DMS 273 treated with DMSO at 0.1 percent for 48 hours (cell line): ENCODE results near the gene PDHB.
"Not testable (repeated sequence)": the region's sequence is repeated elsewhere in the genome, so short reads cannot be mapped to it uniquely, and the experiment has no call there.

Experiments used
- DNase-seq: peaks from one replicate; lab custom pipeline; 2025; lab: John Stamatoyannopoulos, UW

The PDHB gene

DNA sequence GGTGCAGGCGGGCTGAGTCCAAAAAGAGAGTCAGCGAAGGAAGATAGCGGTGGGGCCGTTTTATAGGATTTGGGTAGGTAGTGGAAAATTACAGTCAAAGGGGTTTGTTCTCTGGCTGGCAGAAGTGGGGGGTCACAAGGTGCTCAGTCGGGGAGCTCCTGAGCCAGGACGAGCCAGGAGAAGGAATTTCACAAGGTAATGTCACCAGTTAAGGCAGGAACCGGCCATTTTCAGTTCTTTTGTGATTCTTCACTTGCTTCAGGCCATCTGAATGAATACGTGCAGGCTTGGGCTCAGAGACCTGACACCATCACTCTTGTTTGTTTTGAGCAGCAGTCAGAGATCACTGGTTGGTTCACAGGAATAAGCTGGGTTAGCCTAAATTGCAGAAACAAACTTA, 3.6 kb upstream of the PDHB start:
- not testable (repeated sequence) for DNase-seq

DNA sequence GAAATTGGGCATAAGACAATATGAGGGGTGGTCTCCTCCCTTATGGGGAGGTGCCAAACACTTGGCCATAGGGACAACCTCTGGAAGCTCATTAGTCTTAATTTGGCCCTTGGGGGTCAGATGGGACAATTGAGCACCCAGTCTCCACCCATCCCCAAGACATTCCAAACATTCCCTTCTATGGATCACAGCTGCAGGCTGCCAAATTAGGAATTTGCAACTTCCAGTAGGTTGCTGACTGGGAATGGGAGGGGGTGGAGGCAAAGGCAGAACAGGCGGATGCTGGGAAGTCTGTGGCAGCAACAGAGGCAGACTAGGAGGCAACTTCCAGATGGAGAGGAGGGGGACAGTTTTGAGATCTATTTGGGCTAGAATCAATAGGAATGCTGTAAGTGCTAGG, 1.4 kb upstream of the PDHB start:
- DNase-seq: no peak

DNA sequence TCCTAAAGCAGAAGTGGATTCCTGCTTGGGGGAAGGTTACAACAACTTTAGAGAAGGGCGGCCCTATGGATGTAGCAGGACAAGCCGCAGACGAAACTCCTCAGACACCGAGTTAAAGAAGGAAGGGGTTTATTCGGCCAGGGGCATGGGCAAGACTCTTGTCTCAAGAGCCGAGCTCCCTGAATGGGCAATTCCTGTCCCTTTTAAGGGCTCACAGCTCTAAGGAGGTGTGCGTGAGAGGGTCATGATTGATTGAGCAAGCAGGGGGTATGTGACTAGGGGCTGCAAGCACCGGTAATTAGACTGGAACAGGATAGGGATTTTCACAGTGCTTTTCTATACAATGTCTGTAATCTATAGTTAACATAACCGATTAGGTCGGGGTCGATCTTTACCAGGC, 879 bp upstream of the PDHB start:
- no peak for DNase-seq

DNA sequence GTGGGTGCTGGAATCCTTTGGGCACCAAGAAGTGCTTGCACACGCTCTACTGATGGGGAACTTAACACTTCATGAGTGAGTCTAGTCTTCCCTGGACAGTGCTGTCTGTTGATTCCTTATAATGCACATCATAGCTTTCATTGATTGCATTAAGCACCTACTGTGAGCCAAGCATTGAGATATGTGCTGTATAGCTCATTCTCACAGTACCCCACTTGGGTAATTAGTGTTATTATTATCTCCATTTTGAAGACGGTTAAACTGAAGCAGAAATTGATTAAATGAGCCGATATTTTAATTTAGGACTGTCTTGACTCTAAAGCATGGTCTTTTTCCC, 504 bp upstream of the PDHB start:
- no peak for DNase-seq

DNA sequence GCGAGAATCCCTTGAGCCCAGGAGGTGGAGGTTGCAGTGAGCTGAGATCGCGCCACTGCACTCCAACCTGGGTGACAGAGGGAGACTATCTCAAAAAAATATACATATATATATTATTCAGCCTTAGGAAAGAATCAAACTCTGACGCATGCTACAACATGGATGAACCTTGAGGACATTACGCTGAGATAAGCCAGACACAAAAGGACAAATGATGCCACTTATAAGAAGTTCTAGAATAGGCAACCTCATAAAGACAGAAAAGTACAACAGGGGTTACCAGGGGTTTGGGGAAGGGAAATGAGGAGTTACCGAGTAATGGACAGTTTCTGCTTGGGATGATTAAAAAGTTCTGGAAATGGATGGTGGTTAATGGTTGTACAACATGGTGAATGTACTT, 727 bp downstream of the PDHB start:
- no peak for DNase-seq

DNA sequence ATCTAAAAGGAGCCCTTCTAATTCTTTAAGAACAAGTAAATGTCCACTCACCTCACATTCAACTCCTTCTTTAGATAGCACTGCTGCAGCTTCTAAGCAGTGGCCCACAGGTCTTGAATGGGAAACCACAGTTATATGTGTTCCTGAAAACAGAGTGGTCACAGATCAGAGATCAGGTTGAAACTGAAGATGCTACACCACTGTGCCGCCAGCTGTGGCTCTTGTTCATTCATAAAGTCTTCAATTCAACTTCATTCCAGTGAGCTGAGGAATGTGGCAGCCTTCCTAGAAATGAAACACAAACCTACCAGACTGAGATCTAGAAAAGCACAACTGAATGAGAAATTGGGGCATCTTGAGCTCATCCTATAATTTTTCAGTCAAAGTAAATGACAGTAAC, 4.0 kb downstream of the PDHB start:
- DNase-seq: no peak

DNA sequence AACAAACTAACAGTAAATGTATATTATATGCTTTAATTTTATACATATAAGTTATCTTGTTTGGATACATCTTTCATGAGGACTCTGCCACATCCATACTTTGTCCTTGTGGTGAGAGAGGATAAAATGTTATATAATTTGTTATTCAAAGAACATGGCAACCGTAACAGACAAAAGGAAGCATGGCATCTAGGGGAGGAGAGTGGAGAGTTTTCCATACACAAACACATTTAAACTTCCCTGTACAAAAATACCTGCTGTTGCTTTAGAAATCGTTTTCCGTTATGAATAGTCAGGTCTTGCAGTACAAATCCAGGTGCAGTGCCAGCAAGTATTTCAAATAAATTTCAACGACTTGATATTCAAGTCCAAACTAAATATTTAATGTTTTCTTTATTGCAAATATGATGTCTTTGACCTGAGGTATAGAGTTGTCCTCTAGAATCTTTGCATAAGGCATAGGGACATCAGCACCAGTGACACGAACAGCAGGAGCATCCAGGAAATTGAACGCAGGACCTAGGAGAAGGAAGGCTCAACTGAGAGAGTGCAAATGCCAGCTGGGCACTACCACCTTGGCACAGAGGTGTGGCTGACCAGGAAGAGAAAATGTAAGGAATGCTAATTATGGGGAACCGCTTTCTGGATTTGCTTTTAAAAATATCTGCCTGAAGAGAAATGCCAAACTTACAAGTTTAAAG, 5.8 kb downstream of the PDHB start:
- no peak for DNase-seq

DNA sequence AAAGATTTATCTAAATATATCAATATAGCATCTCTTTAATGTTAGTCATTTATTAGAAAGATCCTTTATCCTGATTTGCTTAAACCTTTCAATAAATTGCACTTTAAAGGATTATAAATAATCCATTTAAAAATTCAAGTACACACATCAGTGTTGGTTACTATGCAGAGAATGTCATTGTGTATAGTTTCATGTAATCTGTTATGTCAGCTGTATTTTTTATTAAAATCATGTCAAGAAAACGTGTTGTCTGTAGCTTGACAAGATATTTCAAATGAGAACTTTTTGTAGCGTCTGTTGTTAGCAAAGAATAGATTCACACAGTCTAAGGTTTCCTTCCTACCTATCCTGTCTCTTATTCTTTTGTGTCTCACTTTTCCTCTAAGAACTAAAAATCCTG, 7.8 kb downstream of the PDHB start:
- DNase-seq: no peak

DNA sequence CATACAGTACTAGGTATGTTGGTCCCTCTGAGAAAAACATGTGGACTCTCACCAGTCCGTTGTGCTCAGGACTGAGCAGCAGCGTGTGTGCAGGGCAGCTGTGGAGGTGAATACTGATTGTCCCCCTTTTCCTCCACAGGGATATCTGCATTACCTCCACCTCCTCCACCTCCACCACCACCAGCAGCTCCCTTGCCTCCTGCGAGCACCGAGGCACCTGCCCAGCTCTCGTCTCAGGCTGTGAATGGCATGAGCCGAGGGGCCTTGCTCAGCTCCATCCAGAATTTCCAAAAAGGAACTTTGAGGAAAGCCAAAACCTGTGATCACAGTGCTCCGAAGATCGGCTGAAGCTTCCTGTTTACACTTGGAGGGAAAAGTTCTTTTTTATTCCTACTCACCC, 9.0 kb downstream of the PDHB start:
- DNase-seq: no peak

DNA sequence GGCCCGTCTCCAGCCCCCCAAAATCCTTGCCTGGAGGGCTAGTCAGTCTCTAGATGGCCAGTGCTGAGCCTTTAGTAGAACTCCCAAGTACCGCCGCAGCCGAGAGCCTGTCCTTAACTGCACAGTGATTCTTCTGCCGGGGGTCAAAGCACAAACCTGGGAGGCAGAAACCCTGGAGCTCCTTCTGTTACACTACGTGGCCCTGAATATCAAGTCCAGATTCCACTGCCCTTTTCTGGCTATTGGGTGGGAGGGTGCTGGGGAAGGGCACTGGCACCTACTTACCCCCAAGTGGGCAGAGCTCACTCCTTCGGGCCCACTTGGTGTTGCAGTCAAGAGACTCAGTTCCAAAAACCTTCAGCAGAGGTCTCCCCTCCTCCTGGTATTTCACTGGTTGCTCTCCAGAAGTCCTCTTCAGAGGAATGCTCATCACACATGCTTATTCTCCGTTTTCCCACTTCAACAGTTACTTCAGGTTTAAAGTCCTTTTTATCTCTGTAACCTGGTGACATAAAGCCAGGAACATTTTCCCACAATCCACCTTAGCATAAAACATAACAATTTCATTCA, 10.8 kb downstream of the PDHB start:
- DNase-seq: no peak

DNA sequence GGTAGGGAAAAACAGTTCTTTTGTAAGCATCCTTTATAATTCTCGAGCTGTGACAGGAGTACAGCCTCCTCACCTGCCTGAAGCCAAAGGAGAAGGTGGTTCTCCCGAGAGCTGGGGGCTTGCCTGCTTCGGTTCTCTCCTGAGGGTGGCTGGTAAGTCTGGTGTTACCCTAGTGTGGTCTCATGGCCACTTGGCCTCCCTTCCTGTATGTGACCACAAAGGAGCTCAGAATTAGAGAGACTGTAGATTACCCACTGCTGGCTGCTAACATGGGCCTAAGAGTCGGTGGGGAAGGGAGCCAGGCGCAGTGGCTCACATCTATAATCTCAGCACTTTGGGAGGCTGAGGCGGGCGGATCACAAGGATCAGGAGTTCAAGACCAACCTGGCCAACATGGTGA, 12.6 kb downstream of the PDHB start:
- DNase-seq: no peak

DNA sequence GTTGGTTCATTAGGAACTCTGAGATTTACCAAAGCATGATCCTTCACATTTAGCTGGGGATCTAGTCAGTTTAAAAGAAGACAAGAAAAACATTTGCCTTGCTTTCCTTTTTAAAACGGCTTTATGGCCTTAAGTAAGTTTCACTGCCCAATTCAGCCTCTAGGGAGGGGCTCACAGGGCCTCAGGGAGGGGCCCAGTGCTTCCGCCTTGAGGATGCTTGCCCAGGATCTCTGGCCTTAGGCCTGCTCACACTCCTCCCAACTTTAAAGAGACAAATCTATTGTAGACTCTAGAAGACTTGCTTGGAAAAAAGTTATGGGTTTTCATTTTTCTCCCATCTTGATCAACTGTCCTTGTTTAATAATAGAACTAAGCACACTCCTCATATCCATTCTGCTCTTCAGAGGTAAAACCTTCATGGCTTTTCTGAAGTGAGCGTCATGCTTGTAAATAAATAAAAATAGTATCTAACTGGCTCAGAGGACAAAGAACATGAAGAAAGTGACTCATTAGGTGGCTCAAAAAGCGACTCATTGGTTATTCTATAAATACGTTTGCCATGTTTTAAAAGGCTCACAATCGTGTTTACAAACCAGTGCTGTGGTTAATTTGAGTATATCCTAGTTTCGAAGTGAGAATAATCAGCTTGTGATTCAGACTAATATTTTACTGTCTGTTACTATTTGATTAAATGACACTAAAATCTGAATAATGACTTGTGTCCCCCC, 13.7 kb downstream of the PDHB start:
- no peak for DNase-seq

DNA sequence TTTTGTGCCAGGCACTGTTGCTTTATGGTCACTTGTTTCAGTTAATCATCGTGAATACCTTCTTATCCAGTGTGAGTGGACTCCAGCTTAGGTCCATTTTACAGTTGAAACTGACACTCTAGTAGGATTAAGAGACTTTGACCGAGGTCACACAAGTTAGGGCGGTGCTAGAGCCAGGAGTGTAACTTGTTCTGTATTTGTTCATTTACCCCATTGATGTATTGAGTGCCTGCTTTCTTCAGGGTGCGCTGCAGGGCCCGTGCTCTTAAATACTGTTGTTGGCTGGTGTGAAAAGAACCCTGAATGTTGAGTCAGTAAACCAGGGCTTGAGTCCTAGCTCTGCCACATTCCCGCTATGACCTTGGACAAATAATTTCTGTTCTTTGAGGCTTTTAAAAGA, 15.4 kb downstream of the PDHB start:
- DNase-seq: no peak

DNA sequence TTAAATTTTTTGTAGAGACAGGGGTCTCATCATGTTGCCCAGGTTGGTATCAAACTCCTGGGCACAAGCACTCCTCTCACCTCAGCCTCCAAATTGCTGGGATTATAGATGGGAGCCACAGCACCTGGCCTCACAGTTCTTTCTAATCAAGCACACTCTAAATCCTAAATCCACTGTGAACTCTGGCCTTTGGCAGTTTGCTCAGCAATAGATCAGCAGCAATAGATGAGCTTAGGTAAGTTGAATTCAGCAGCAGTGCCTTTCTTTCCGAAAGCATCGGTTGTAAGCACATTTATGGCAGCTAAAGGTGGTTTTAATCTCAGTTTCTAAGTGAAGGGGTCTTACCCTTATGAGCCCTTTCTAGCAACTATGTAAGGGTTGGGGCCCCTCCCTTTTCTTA, 16.6 kb downstream of the PDHB start:
- DNase-seq: no peak

DNA sequence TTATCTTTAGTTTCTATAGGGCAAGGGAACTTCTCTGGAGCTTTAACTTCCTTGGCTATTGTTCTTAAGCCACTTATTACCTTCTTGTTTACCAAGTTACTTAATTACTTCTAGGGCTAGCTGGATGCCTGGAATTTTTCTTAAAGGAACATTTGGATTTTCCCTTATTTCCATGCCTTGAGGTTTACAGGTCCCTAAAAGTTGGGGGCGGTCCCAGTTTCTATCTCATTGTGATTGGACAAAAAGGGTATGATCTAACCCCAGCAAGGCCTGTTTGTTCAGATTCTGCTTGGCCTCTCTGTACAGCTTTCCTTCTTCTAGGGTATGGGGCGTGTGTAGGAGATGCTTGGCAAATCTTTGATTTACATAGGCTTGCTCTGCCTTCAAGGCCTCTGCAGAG, 17.4 kb downstream of the PDHB start:
- DNase-seq: no peak

DNA sequence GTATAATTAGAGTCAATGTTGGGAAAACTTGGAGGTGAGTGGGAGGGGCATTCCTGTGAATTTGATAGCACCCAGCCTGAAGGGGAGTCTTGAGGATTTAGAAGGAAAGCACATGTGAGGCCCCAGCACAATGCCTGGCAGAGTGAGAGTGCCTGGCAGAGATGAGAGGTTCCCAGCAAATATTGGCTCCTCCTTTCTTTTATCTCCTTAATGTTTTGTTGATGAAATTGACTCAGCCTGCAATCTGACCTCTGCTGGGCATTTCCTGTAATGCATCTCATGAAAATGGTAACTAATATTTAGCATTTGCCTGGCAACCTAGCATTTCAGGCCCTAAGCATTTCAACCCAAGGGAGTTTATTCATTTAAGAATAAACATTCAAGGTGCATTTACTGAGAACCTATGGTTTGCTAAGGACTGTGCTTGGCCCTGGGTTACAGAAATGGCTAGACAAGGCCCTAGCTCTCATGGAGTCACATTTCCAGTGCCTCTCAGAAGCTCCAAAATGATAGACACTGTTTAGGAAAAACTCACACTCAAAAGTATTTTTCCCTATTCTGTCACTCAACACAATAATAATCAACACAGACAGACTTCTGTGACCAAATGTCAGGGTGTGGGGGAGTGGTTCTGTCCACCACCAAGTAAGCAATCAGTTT, 19.0 kb downstream of the PDHB start:
- DNase-seq: peak; percentile 7

DNA sequence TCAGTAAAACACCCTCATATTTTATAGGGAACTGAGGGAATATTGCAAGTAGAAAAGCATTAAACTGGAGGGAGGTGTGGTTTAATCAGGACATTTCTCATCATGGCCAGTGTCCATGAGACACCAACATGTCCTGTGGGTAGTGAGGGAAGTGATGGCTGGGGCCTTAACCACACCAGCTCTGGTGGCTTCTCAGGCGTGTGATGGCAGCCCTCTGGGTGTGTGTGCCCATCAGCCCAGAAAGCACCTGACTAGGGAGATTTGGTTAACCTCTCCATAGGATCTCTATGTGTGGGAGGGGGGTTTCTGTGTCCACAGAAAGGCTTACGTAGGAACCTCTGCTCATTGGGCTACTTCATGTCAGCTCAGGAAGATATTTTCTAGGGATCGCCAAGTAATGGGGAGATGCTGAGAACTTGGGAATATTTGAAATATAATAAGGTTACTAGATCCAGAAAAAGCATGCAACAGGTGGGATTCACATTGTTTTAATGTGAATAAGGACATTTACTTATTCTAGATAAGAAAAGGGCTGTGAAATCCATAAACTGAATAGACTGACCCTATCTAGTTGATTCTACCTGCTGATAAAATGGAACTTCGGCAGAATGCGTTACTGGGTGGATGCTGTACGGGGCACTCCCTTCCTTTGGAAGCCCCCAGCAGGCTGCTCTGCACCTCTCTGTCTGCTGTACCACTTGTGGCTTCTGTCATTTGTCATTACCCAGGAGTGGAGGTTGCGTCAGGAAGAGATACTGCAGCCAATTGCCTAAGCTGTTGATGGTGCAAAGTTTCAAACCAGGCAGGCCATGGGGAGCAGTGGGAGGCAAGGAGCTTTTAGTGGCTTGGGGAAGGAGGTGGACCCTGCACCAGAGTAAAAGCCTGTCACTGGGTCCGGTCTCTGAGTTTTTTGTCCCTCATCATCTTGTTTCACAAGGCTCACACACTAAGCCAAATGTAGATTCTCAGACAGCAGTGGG, 21.5 kb downstream of the PDHB start:
- no peak for DNase-seq

DNA sequence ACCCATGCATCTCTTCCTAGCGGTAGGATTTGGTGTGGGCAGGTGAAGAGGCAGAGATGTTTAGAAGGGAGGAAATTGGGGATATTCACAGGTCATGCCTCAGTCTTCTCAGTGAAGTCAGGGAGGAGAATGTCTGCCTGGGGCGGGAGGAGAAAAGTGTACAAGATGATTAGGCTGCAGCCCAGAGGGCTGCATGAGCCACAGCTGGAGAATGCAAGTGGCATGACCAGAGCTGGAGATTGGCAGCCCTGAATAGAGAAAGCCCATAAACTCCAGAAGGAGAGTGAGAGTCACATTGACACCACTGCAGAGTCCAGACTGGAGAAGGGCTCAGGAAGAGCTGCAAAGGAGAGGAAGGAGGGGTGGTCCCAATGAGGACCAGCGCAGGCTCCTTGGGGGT, 22.6 kb downstream of the PDHB start:
- no peak for DNase-seq

DNA sequence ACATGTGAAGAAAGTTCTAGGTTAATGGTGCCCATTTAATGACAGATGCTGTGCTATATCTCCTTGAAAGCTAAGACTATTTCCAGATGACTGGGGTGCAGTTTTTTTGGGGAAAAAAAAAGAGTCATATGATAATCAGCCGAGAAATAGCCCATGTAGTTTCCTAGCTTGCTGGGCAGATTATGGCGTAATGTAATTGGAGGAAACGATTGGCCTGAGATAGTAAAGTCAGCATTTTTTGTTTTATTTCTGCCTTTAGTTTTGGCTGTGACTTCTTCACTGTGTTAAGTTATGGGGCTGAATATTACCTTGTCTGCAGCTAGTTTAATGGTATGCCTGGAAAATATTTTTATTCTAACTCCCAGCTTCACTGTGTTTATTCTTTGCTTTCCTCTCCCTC, 24.0 kb downstream of the PDHB start:
- DNase-seq: no peak

DNA sequence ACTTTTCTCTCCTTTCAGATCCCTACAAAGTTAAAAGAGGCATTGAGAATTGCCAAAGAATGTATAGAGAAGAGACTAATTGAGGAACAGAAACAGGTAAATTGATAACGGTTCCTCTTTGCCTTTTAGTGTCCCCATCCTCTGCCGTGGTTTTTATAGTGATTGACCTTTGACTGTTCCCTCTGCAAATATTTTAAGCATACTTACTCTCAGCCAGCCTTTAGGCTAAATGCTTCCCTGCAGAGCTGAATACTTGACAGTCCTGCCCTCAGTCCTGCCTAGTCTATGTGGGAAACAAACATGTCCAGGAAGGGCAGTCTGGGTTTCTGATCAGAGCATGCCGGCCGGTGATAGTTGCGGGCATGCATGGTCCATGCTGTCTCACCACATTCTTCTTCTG, 24.7 kb downstream of the PDHB start:
- no peak for DNase-seq

DNA sequence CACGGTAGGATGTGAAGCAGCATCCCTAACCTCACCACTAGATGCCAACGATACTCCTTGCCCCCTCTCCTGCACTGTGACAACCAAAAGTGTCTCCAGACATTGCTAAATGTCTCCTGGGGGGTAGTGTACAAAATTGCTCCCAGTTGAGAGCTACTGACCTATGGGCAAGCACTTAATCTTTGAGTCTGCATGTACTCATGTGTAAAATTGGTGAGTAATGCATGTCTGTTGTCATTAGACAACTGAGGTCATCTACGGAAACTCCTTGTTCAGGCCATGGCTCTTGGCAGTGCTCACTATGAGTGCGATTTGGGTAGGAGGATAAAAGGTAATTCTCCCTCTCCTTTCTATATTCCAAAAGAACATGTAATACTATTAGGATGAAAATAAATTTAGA, 29.2 kb downstream of the PDHB start:
- no peak for DNase-seq

DNA sequence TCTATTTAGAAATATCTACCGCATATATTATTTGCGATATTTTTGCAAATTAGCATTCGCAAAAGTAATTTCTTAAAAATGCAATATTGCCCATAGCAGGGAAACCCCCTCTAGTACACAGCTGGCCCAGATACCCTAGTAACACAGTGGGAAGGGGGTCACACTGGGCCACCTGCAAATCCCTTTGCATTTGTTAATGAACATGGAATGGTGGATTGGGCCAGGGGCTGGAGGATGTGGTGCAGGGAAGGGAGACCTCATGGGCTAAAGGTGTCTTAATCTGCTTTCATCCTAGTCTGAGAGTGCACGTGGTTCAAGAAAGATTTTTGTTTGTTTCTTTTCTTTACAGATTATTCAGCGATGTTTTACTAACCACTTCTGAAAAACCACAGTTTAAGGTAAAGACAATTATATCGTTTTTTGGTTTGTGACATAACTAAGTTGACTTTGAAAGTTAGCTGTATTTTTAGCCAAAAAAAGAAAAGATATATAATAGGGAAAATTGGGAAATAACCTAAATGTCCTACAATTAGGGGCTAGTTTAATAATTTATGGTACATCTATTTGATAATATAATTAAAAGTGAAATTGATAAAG, 30.0 kb downstream of the PDHB start:
- no peak for DNase-seq
